Activated CD8-positive, alpha-beta T cell treated with anti-CD3 and anti-CD28 coated beads, Interleukin-2, amount 10 ng/mL, durations not matched to agents 7 days and 5 days (primary cell): ENCODE measurements around the gene ADCY4. TPM values are rescaled to one million over a fixed set of nuclear protein-coding genes. Genes with fewer than 3 reads are reported as not detected.
A peak's percentile ranks its signal among the peaks of the same experiment; 100 is the strongest.

Experiments
- ATAC-seq: fragments of 150-1000 bp; cut with Tn5 transposase; one replicate; pipeline ENCODE4 v1.10.0; 2021; ENCODE audit warnings: moderate library complexity
- CTCF ChIA-PET: fragments of 350-600 bp; sonication (Branson Sonifier 250); formaldehyde crosslinking; loops from one replicate; lab custom pipeline; 2021; ENCODE audit warnings: antibody characterized with exemption; lab: Charles Lee
- POLR2A ChIA-PET: fragments of 350-600 bp; sonication (Branson Sonifier 250); formaldehyde crosslinking; loops from one replicate; lab custom pipeline; 2021; ENCODE audit warnings: antibody characterized with exemption; lab: Charles Lee
- DNase-seq: peaks from one replicate; pipeline ENCODE4 v3.0.0-alpha.2; 2020
- H3K27ac Mint-ChIP-seq: one replicate; pipeline ENCODE4 v1.8.0; 2021; ENCODE audit warnings: mild to moderate bottlenecking, mixed read lengths
- H3K27me3 Mint-ChIP-seq: one replicate; pipeline ENCODE4 v1.8.0; 2021; ENCODE audit warnings: low read depth, mixed read lengths
- H3K36me3 Mint-ChIP-seq: one replicate; pipeline ENCODE4 v1.8.0; 2021; ENCODE audit warnings: low read depth, mixed read lengths
- H3K4me1 Mint-ChIP-seq: one replicate; pipeline ENCODE4 v1.8.0; 2021; ENCODE audit warnings: low read depth, mixed read lengths
- H3K4me3 Mint-ChIP-seq: one replicate; pipeline ENCODE4 v1.8.0; 2021; ENCODE audit warnings: mild to moderate bottlenecking, mixed read lengths
- H3K9me3 Mint-ChIP-seq: one replicate; pipeline ENCODE4 v1.8.0; 2022; ENCODE audit warnings: mixed read lengths; ENCODE audit not compliant: insufficient read depth
- total RNA-seq, 2 experiments: library from RNA; stranded (reverse); gene quantifications; one replicate each; pipeline ENCODE4 v1.2.3, GENCODE V29; 2021

Gene ADCY4
- total RNA-seq, 2 experiments from 2014 or later = 3.4 to 4.7 TPM

- Mint-ChIP-seq H3K27ac (peak overlapping the region; percentile 89), H3K9me3 (no peaks in the 10 kb centered on the region), H3K27me3 (no peaks in the 10 kb centered on the region), H3K4me1 (peaks cover 48% of the 10 kb centered on the region), H3K36me3 (peaks cover 48% of the 10 kb centered on the region), H3K4me3 (no peak overlapping the region)
- DNase-seq (peak; percentile 84), ATAC-seq (peak; percentile 57)
- CTCF ChIA-PET = interaction anchor here (0.6 to 26.4 kb wide), 29 partner anchors 10 to 201 kb away, joined by 3 to 801 read pairs (median 5); partner anchors contain the start of genes CHMP4A, CIDEB, DCAF11 and EMC9
- POLR2A ChIA-PET = interaction anchor here (0.7 to 7.0 kb wide), 10 partner anchors 11 to 101 kb away, joined by 3 to 73 read pairs (median 4); partner anchors contain the start of genes CIDEB, LTB4R2, TINF2 and TM9SF1
These were observed 38.3 kb downstream of the ADCY4 start for GRCh38 chr14:24296341-24297157.

- Mint-ChIP-seq H3K4me1 (peaks cover 46% of the 10 kb centered on the region), H3K27ac (no peak overlapping the region), H3K27me3 (no peaks in the 10 kb centered on the region), H3K36me3 (peaks cover 63% of the 10 kb centered on the region), H3K4me3 (no peak overlapping the region), H3K9me3 (no peaks in the 10 kb centered on the region)
- DNase-seq (no peak), ATAC-seq (no peak)
- CTCF ChIA-PET = interaction anchor here (0.9 to 26.4 kb wide), 6 partner anchors 14 to 51 kb away, joined by 3 to 801 read pairs (median 8); partner anchors contain the start of genes GMPR2, NEDD8, RABGGTA and TINF2
- POLR2A ChIA-PET = no interaction called here
These were observed 41.3 kb downstream of the ADCY4 start for GRCh38 chr14:24293525-24293924.

- Mint-ChIP-seq H3K9me3 (no peaks in the 10 kb centered on the region), H3K27ac (no peak overlapping the region), H3K27me3 (no peaks in the 10 kb centered on the region), H3K4me1 (peaks cover 44% of the 10 kb centered on the region), H3K4me3 (no peak overlapping the region), H3K36me3 (peaks cover 68% of the 10 kb centered on the region)
- ATAC-seq (no peak), DNase-seq (no peak)
- ChIA-PET CTCF (interaction anchor here (1.2 to 26.4 kb wide), 8 partner anchors 13 to 139 kb away, joined by 3 to 801 read pairs (median 6); partner anchors contain the start of genes GMPR2, NEDD8, RABGGTA and TINF2), POLR2A (interaction anchor here (1.0 kb wide), 1 partner anchor 20 kb away, joined by 3 read pairs; the partner anchor contains the start of gene RABGGTA)
These were observed 42.6 kb downstream of the ADCY4 start for GRCh38 chr14:24292118-24292807.

GRCh38 chr14:24291446-24292117 is 43.3 kb downstream of the ADCY4 start:
- POLR2A ChIA-PET = interaction anchor here (0.9 kb wide), 1 partner anchor 78 kb away, joined by 4 read pairs; the partner anchor contains the start of gene CHMP4A
- Mint-ChIP-seq H3K4me1 (peaks cover 37% of the 10 kb centered on the region), H3K27ac (no peak overlapping the region), H3K36me3 (peaks cover 66% of the 10 kb centered on the region), H3K27me3 (no peaks in the 10 kb centered on the region), H3K4me3 (no peak overlapping the region), H3K9me3 (no peaks in the 10 kb centered on the region)
- CTCF ChIA-PET = interaction anchor here (0.5 to 26.4 kb wide), 8 partner anchors 12 to 140 kb away, joined by 3 to 801 read pairs (median 4); partner anchors contain the start of genes GMPR2, NEDD8, RABGGTA and TINF2
- no peak for DNase-seq
- no peak for ATAC-seq

- H3K4me1 Mint-ChIP-seq = peaks cover 28% of the 10 kb centered on the region
- no peaks in the 10 kb centered on the region for H3K9me3 Mint-ChIP-seq
- CTCF ChIA-PET = interaction anchor here (0.6 to 26.4 kb wide), 13 partner anchors 8 to 141 kb away, joined by 3 to 801 read pairs (median 5); partner anchors contain the start of genes CIDEB, GMPR2, LTB4R and LTB4R2
- DNase-seq (no peak), ATAC-seq (no peak)
- POLR2A ChIA-PET = interaction anchor here (0.9 to 2.8 kb wide), 7 partner anchors 9 to 141 kb away, joined by 3 to 12 read pairs (median 4); partner anchors contain the start of genes CHMP4A and TINF2
- no peaks in the 10 kb centered on the region for H3K27me3 Mint-ChIP-seq
- no peak overlapping the region for H3K4me3 Mint-ChIP-seq
- H3K36me3 Mint-ChIP-seq = peaks cover 57% of the 10 kb centered on the region
- H3K27ac Mint-ChIP-seq = no peak overlapping the region
These were observed 44.1 kb downstream of the ADCY4 start for GRCh38 chr14:24290746-24291145.

GRCh38 chr14:24289649-24290280 is 45.1 kb downstream of the ADCY4 start:
- no peaks in the 10 kb centered on the region for H3K9me3 Mint-ChIP-seq
- ChIA-PET POLR2A (interaction anchor here (0.8 to 2.8 kb wide), 7 partner anchors 8 to 142 kb away, joined by 3 to 12 read pairs (median 5); partner anchors contain the start of genes RABGGTA and TINF2), CTCF (interaction anchor here (1.1 to 26.4 kb wide), 10 partner anchors 10 to 142 kb away, joined by 4 to 801 read pairs (median 8); partner anchors contain the start of genes CIDEB, GMPR2, LTB4R and LTB4R2)
- peak; percentile 68 for DNase-seq
- no peak overlapping the region for H3K4me3 Mint-ChIP-seq
- peak; percentile 84 for ATAC-seq
- peaks cover 51% of the 10 kb centered on the region for H3K36me3 Mint-ChIP-seq
- H3K4me1 Mint-ChIP-seq = peaks cover 28% of the 10 kb centered on the region
- no peak overlapping the region for H3K27ac Mint-ChIP-seq
- H3K27me3 Mint-ChIP-seq = no peaks in the 10 kb centered on the region

GRCh38 chr14:24286996-24287395 is 47.9 kb downstream of the ADCY4 start:
- Mint-ChIP-seq H3K27me3 (no peaks in the 10 kb centered on the region), H3K27ac (no peak overlapping the region), H3K4me1 (peaks cover 28% of the 10 kb centered on the region), H3K4me3 (no peak overlapping the region), H3K9me3 (no peaks in the 10 kb centered on the region), H3K36me3 (peaks cover 32% of the 10 kb centered on the region)
- no peak for ATAC-seq
- ChIA-PET POLR2A (no interaction called here), CTCF (interaction anchor here (1.5 kb wide), 1 partner anchor 10 kb away, joined by 5 read pairs; no protein-coding TSS in a partner anchor)
- DNase-seq = no peak

GRCh38 chr14:24285351-24285750 is 49.5 kb downstream of the ADCY4 start:
- ChIA-PET CTCF (no interaction called here), POLR2A (no interaction called here)
- peaks cover 19% of the 10 kb centered on the region for H3K4me1 Mint-ChIP-seq
- H3K4me3 Mint-ChIP-seq = no peak overlapping the region
- H3K36me3 Mint-ChIP-seq = peaks cover 17% of the 10 kb centered on the region
- no peak overlapping the region for H3K27ac Mint-ChIP-seq
- H3K9me3 Mint-ChIP-seq = no peaks in the 10 kb centered on the region
- no peaks in the 10 kb centered on the region for H3K27me3 Mint-ChIP-seq
- DNase-seq = no peak
- ATAC-seq = no peak

GRCh38 chr14:24284501-24285035 is 50.3 kb downstream of the ADCY4 start:
- H3K27me3 Mint-ChIP-seq = no peaks in the 10 kb centered on the region
- H3K4me1 Mint-ChIP-seq = peaks cover 16% of the 10 kb centered on the region
- H3K27ac Mint-ChIP-seq = no peak overlapping the region
- H3K36me3 Mint-ChIP-seq = peaks cover 9% of the 10 kb centered on the region
- ChIA-PET POLR2A (no interaction called here), CTCF (interaction anchor here (1.9 to 8.4 kb wide), 3 partner anchors 13 to 42 kb away, joined by 9 to 55 read pairs (median 17); partner anchors contain the start of gene TINF2)
- no peak for ATAC-seq
- no peak for DNase-seq
- no peaks in the 10 kb centered on the region for H3K9me3 Mint-ChIP-seq
- no peak overlapping the region for H3K4me3 Mint-ChIP-seq

- ATAC-seq = no peak
- ChIA-PET POLR2A (interaction anchor here (0.7 to 1.0 kb wide), 3 partner anchors 13 to 113 kb away, joined by 3 read pairs; no protein-coding TSS in a partner anchor), CTCF (interaction anchor here (1.9 to 8.4 kb wide), 4 partner anchors 13 to 41 kb away, joined by 9 to 55 read pairs (median 22); partner anchors contain the start of genes RABGGTA and TINF2)
These were observed 50.9 kb downstream of the ADCY4 start for GRCh38 chr14:24283796-24284460.

More at GRCh38 chr14:24283796-24284460, 50.9 kb downstream of the ADCY4 start:
- Mint-ChIP-seq H3K36me3 (peaks cover 4% of the 10 kb centered on the region), H3K9me3 (no peaks in the 10 kb centered on the region), H3K4me1 (peaks cover 18% of the 10 kb centered on the region), H3K27me3 (no peaks in the 10 kb centered on the region), H3K4me3 (no peak overlapping the region), H3K27ac (no peak overlapping the region)
- no peak for DNase-seq
